HepG2 (cell line): ENCODE data around the gene ADGRF4. TPM values are rescaled to one million over a fixed set of nuclear protein-coding genes. Genes with fewer than 3 reads are reported as not detected.

Source experiments
- ATAC-seq: fragments of 200-7000 bp; cut with Tn5 transposase; 3 replicates; pipeline ENCODE4 v1.9.1; 2020; ENCODE audit warnings: mild to moderate bottlenecking, moderate library complexity
- BruUV-seq: library from RNA; stranded (reverse); fragments of 400-500 nt; replicated peaks from 2 replicates; lab custom pipeline; 2021; lab: Mats Ljungman, UMichigan
- CTCF ChIA-PET: fragments of 300-600 bp; formaldehyde crosslinking; extraction: SDS; loops from one replicate; lab custom pipeline; 2021; ENCODE audit warnings: low total read pairs, inconsistent platforms, low intra/inter-chr PET ratio; lab: Yijun Ruan, JAX
- POLR2A ChIA-PET: fragments of 350-600 bp; sonication (Branson Sonifier 250); formaldehyde crosslinking; loops from one replicate; lab custom pipeline; 2020; ENCODE audit warnings: antibody characterized with exemption, inconsistent platforms; lab: Yijun Ruan, JAX
- DNase-seq: peaks from one replicate; pipeline ENCODE4 v3.0.0-alpha.2; 2015; ENCODE audit warnings: low spot score
- FAIRE-seq: peaks from 3 replicates; lab custom pipeline; 2011; peaks lifted over from hg19 to GRCh38; lab: Jason Lieb, UNC
- H2AFZ ChIP-seq: one replicate; pipeline ENCODE4 v1.6.1; 2011; ENCODE audit warnings: low read length, inconsistent platforms
- H3K27ac ChIP-seq: fragments of 300-600 bp; 3 replicates; pipeline ENCODE4 v1.8.0; 2011; ENCODE audit warnings: mixed run types, mild to moderate bottlenecking, mixed read lengths, low read length, inconsistent platforms; ENCODE audit not compliant: insufficient read depth; ENCODE audit errors: extremely low read length
- H3K27me3 ChIP-seq, 2 experiments: fragments of 200-600 bp in 1 of 2; 2 replicates in 1 of 2; 3 replicates in 1 of 2; pipeline versions ENCODE4 v1.6.0 to v1.8.0; 2011; ENCODE audit warnings: low read length in 2 of 2, mild to moderate bottlenecking in 2 of 2, moderate library complexity in 2 of 2, inconsistent platforms in 1 of 2; ENCODE audit not compliant: insufficient read depth in 2 of 2, control insufficient read depth in 1 of 2
- H3K36me3 ChIP-seq, 2 experiments: fragments of 200-600 bp in 1 of 2; replicated peaks in 1 of 2; 2 replicates in 1 of 2; 3 replicates in 1 of 2; pipeline versions ENCODE4 v1.5.1 to v1.8.0; 2011; ENCODE audit warnings: low read length in 2 of 2, inconsistent platforms in 1 of 2; ENCODE audit not compliant: insufficient read depth in 2 of 2, control insufficient read depth in 1 of 2
- H3K4me1 ChIP-seq: 2 replicates; pipeline ENCODE4 v1.5.1; 2012; ENCODE audit warnings: low read length, inconsistent platforms; ENCODE audit not compliant: insufficient read depth
- H3K4me2 ChIP-seq: 2 replicates; pipeline ENCODE4 v1.6.0; 2011; ENCODE audit warnings: low read depth, low read length, inconsistent platforms
- H3K4me3 ChIP-seq, 3 experiments: fragments of 200-600 bp in 1 of 3; sonication (generic), shearing (Covaris generic) in 1 of 3; replicated peaks in 1 of 3; 2 replicates each; pipeline ENCODE4 v1.5.1; 2011 to 2016; ENCODE audit warnings: low read length in 3 of 3, inconsistent platforms in 2 of 3, low read depth in 2 of 3, mild to moderate bottlenecking in 2 of 3, control low read depth in 1 of 3, mixed read lengths in 1 of 3; ENCODE audit not compliant: insufficient read depth in 1 of 3
- H3K79me2 ChIP-seq: one replicate; pipeline ENCODE4 v1.6.1; 2011; ENCODE audit warnings: low read length, inconsistent platforms; ENCODE audit not compliant: insufficient read depth
- H3K9ac ChIP-seq: 2 replicates; pipeline ENCODE4 v1.6.0; 2011; ENCODE audit warnings: mild to moderate bottlenecking, low read depth, low read length, inconsistent platforms; ENCODE audit not compliant: insufficient read depth
- H3K9me3 ChIP-seq: 2 replicates; pipeline ENCODE4 v1.5.1; 2012; ENCODE audit warnings: mild to moderate bottlenecking, low read length
- H4K20me1 ChIP-seq: 2 replicates; pipeline ENCODE4 v1.6.0; 2011; ENCODE audit warnings: inconsistent platforms, mild to moderate bottlenecking, low read length, moderate library complexity; ENCODE audit not compliant: insufficient read depth
- IRX3 ChIP-seq: sonication (generic); formaldehyde crosslinking; IDR thresholded peaks from 2 replicates; pipeline ENCODE4 v1.8.1; 2023; ENCODE audit warnings: mild to moderate bottlenecking, low read depth, missing genetic modification reagents, borderline replicate concordance
- JUND ChIP-seq: sonication (generic); formaldehyde crosslinking; IDR thresholded peaks from 2 replicates; pipeline ENCODE4 v1.8.0; 2022; ENCODE audit warnings: mild to moderate bottlenecking, missing genetic modification reagents
- MLLT10 ChIP-seq: sonication (generic); formaldehyde crosslinking; IDR thresholded peaks from 2 replicates; pipeline ENCODE4 v1.4.0; 2020; ENCODE audit warnings: missing genetic modification reagents
- MXI1 ChIP-seq: IDR thresholded peaks from 3 replicates; pipeline ENCODE4 v1.6.1; 2012; ENCODE audit warnings: low read depth, low read length, inconsistent platforms, borderline replicate concordance
- NFIB ChIP-seq: sonication (generic); formaldehyde crosslinking; IDR thresholded peaks from 2 replicates; pipeline ENCODE4 v1.9.0; 2021; ENCODE audit warnings: missing genetic modification reagents, mild to moderate bottlenecking, borderline replicate concordance
- ZNF180 ChIP-seq: sonication (generic); formaldehyde crosslinking; IDR thresholded peaks from 2 replicates; pipeline ENCODE4 v1.4.0; 2020; ENCODE audit warnings: low read depth, missing genetic modification reagents, borderline replicate concordance
- ZNF557 ChIP-seq: sonication (generic); formaldehyde crosslinking; IDR thresholded peaks from 2 replicates; pipeline ENCODE4 v1.4.0; 2020; ENCODE audit warnings: missing genetic modification reagents
- ZNF790 ChIP-seq: sonication (generic); formaldehyde crosslinking; IDR thresholded peaks from 2 replicates; pipeline ENCODE4 v1.8.0; 2022; ENCODE audit warnings: missing genetic modification reagents, mild to moderate bottlenecking, borderline replicate concordance
- WGBS: methylation state at CpG from one replicate; pipeline ENCODE4 v1.1.6; 2017; ENCODE audit warnings: low lambda C conversion rate; 5-methylcytosine and 5-hydroxymethylcytosine counted together
- in situ Hi-C: cut with HindIII; loops from 2 replicates; pipeline ENCODE4 v1.10.0; 2017; ENCODE audit warnings: low pct_unique_long_range_greater_than_20kb; ENCODE audit not compliant: extremely low pct_ligation_motif_present
- intact Hi-C: fragments of 100-400 bp; cut with micrococcal nuclease; formaldehyde crosslinking; loops from one replicate; pipeline ENCODE4 v1.10.0; 2022; ENCODE audit not compliant: unreplicated experiment
- polyA plus RNA-seq, 8 experiments: library from polyadenylated mRNA; depleted of rRNA in 3 of 8; stranded (reverse) in 7 of 8; unstranded in 1 of 8; fragments of >200 nt; fragmentation: Illumina TruSeq in 4 of 8; extraction: Trizol in 4 of 8; gene quantifications; 2 replicates each; pipeline versions ENCODE4 v1.2.1 to v1.2.3, GENCODE V29; 2011 to 2016; ENCODE audit warnings: low read depth in 4 of 8, missing spikeins in 1 of 8, mixed read lengths in 1 of 8; ENCODE audit not compliant: insufficient read depth in 1 of 8
- total RNA-seq, 5 experiments: library from RNA; depleted of rRNA; stranded (reverse); fragments of >200 nt; fragmentation: Illumina TruSeq; extraction: Trizol; gene quantifications; 2 replicates each; pipeline ENCODE4 v1.2.3, GENCODE V29; 2016; ENCODE audit warnings: low read depth in 1 of 5
- TF ChIP-seq, protein P1 (sequence below): sonication (generic); formaldehyde crosslinking; IDR thresholded peaks from 2 replicates; pipeline ENCODE4 v1.5.1; 2020; ENCODE audit warnings: mild to moderate bottlenecking, missing genetic modification reagents
- TF ChIP-seq, protein P2 (sequence below): IDR thresholded peaks from 2 replicates; pipeline ENCODE4 v1.6.1; 2016; ENCODE audit warnings: mild to moderate bottlenecking
- TF ChIP-seq, protein P3 (sequence below): sonication (generic); formaldehyde crosslinking; IDR thresholded peaks from 2 replicates; pipeline ENCODE4 v1.4.0; 2020; ENCODE audit warnings: mild to moderate bottlenecking, missing genetic modification reagents

ADGRF4 gene
- total and polyA plus RNA-seq, 2 of the 13 experiments (the other 11 are each of a cell fraction or from before 2014, with no cell fraction given) = 0.01 TPM; not detected in 1

DNA sequence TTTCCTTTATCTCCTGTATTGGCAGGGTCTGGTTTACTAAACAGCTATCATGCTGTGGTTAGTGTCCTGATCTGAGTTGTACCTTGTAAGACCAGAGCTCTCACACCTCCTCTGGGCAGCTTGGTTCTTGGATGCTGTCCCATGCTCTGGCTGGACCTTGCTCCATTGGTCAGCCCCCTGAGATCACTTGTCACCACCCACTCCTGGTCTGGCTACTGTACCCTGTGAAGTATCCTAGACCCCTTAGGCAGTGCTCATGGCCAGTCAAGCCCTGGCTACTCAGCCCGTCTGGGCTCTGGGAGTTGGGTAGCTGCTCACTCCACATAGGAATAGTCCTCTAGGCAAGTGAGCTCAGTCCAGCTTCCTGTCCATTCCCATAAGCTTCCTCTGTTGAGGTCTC, 31.1 kb downstream of the ADGRF4 start:
- no TSS peak for BruUV-seq
- Histone ChIP-seq H3K9me3 (no peaks in the 10 kb centered on the region), H3K27me3 (no peaks in the 10 kb centered on the region), H3K79me2 (no peaks in the 10 kb centered on the region), H3K4me2 (no peak overlapping the region), H4K20me1 (no peaks in the 10 kb centered on the region), H3K27ac (no peak overlapping the region), H3K4me1 (no peaks in the 10 kb centered on the region), H3K36me3 (no peaks in the 10 kb centered on the region), H2AFZ (no peak overlapping the region), H3K9ac (no peak overlapping the region), H3K4me3 (no peak overlapping the region)
- FAIRE-seq (no peak), DNase-seq (no peak), ATAC-seq (no peak; the same call in 2 of the 3 replicates)
- ChIA-PET CTCF (no interaction called here), POLR2A (no interaction called here)
- in situ Hi-C loops = no loop called here
- TF ChIP-seq, protein P1, sequence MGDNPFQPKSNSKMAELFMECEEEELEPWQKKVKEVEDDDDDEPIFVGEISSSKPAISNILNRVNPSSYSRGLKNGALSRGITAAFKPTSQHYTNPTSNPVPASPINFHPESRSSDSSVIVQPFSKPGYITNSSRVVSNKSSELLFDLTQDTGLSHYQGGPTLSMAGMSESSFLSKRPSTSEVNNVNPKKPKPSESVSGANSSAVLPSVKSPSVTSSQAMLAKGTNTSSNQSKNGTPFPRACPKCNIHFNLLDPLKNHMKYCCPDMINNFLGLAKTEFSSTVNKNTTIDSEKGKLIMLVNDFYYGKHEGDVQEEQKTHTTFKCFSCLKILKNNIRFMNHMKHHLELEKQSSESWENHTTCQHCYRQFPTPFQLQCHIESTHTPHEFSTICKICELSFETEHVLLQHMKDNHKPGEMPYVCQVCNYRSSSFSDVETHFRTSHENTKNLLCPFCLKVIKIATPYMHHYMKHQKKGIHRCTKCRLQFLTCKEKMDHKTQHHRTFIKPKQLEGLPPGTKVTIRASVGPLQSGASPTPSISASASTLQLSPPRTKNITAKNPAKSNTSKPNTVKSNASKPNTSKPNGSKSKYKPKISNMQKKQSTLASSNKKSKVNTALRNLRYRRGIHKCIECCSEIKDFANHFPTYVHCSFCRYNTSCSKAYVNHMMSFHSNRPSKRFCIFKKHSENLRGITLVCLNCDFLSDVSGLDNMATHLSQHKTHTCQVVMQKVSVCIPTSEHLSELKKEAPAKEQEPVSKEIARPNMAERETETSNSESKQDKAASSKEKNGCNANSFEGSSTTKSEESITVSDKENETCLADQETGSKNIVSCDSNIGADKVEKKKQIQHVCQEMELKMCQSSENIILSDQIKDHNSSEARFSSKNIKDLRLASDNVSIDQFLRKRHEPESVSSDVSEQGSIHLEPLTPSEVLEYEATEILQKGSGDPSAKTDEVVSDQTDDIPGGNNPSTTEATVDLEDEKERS = no peak
- no peak for TF ChIP-seq ZNF180
- no peak for TF ChIP-seq MLLT10
- TF ChIP-seq ZNF557 (CRISPR knock-in tag) = no peak
- TF ChIP-seq IRX3 (CRISPR knock-in tag) = no peak
- TF ChIP-seq MXI1 = no peak
- no peak for TF ChIP-seq ZNF790 (CRISPR knock-in tag)
- TF ChIP-seq, protein P2, sequence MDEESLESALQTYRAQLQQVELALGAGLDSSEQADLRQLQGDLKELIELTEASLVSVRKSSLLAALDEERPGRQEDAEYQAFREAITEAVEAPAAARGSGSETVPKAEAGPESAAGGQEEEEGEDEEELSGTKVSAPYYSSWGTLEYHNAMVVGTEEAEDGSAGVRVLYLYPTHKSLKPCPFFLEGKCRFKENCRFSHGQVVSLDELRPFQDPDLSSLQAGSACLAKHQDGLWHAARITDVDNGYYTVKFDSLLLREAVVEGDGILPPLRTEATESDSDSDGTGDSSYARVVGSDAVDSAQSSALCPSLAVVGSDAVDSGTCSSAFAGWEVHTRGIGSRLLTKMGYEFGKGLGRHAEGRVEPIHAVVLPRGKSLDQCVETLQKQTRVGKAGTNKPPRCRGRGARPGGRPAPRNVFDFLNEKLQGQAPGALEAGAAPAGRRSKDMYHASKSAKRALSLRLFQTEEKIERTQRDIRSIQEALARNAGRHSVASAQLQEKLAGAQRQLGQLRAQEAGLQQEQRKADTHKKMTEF (CRISPR knock-in tag) = no peak
- no peak for TF ChIP-seq NFIB (CRISPR knock-in tag)
- TF ChIP-seq JUND (CRISPR knock-in tag) = no peak
- TF ChIP-seq, protein P3, sequence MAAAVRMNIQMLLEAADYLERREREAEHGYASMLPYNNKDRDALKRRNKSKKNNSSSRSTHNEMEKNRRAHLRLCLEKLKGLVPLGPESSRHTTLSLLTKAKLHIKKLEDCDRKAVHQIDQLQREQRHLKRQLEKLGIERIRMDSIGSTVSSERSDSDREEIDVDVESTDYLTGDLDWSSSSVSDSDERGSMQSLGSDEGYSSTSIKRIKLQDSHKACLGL = no peak
- WGBS = 0% methylated on average over 1 of the region's 1 CpG
- intact Hi-C loops = no loop called here
